Esophagus (tissue), 2 donors: Measurements from ENCODE around the gene FAM177B. TPM values are rescaled to one million over a fixed set of nuclear protein-coding genes. Genes with fewer than 3 reads are reported as not detected.
"Not testable (repeated sequence)": the region's sequence is repeated elsewhere in the genome, so short reads cannot be mapped to it uniquely, and the experiment has no call there.

ENCODE experiments used
- H3K27ac ChIP-seq, 2 donors: one replicate each; pipeline ENCODE4 v1.5.1; 2013; ENCODE audit warnings: low read depth in 2 of 2, mild to moderate bottlenecking in 2 of 2, inconsistent platforms in 1 of 2, low read length in 1 of 2, moderate library complexity in 1 of 2
- H3K27me3 ChIP-seq, 2 donors: one replicate each; pipeline ENCODE4 v1.6.1; 2013; ENCODE audit warnings: low read length in 2 of 2, control low read depth in 1 of 2, mild to moderate bottlenecking in 1 of 2; ENCODE audit not compliant: insufficient read depth in 2 of 2, control insufficient read depth in 1 of 2
- H3K36me3 ChIP-seq, 2 donors: one replicate each; pipeline ENCODE4 v1.6.1; 2013; ENCODE audit warnings: low read length in 1 of 2; ENCODE audit not compliant: control insufficient read depth in 2 of 2, insufficient read depth in 2 of 2
- H3K4me1 ChIP-seq, 2 donors: one replicate each; pipeline ENCODE4 v1.6.1; 2013; ENCODE audit warnings: low read length in 1 of 2; ENCODE audit not compliant: control insufficient read depth in 2 of 2, insufficient read depth in 2 of 2
- H3K4me3 ChIP-seq, 2 donors: one replicate each; pipeline ENCODE4 v1.5.1; 2013; ENCODE audit warnings: low read length in 2 of 2, mild to moderate bottlenecking in 2 of 2, low read depth in 1 of 2, moderate library complexity in 1 of 2
- H3K9me3 ChIP-seq, 2 donors: one replicate each; pipeline ENCODE4 v1.6.1; 2013; ENCODE audit warnings: mild to moderate bottlenecking in 2 of 2, low read depth in 1 of 2, low read length in 1 of 2, moderate library complexity in 1 of 2; ENCODE audit not compliant: control insufficient read depth in 2 of 2, insufficient read depth in 1 of 2
- WGBS, 2 donors: extraction: QIAGEN DNeasy Blood & Tissue Kit; methylation state at CpG; one replicate each; pipeline ENCODE4 v1.1.7; 2013; 5-methylcytosine and 5-hydroxymethylcytosine counted together
- polyA plus RNA-seq, 2 donors: library from polyadenylated mRNA; stranded (reverse); fragments of 200-250 nt; gene quantifications; one replicate each; pipeline ENCODE4 v1.2.3, GENCODE V29; 2013
- donor health status: healthy with polysubstance abuse.
- donor health status: Bipolar disorder and iron deficiency.

FAM177B gene
- polyA plus RNA-seq, 2 donors = 0.02 to 0.26 TPM

DNA sequence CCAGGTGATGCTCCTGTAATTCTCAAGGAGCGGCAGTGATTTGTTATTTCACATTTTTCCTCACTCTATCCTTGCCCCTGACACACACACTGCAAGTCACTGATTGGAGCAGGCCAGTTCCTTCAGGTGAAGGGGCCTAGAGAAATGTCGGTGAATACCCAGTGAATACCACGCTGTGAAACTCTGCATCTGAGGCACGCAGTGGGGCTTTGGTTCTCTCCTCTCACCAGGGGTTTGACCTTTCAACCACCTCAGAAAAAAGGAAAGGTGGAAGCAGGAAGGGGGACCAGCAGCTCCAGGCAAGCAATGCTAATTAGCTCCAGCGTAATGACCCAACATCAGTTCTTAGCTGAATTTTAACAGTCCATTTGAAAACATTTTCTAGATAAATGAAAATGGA is 532 bp upstream of the FAM177B start:
- H3K36me3 ChIP-seq = no peaks in the 10 kb centered on the region
- H3K9me3 ChIP-seq = no peaks in the 10 kb centered on the region
- no peaks in the 10 kb centered on the region for H3K27me3 ChIP-seq
- peak overlapping the region in 1 of 2 donors; percentile 13 for H3K27ac ChIP-seq
- 55 to 64% methylated on average over 5 of the region's 5 CpGs for WGBS, 2 donors
- no peak overlapping the region for H3K4me3 ChIP-seq
- H3K4me1 ChIP-seq = no peaks in the 10 kb centered on the region

GRCh38 chr1:222739465-222739864 is 2.5 kb downstream of the FAM177B start:
- Histone ChIP-seq H3K4me3 (no peak overlapping the region), H3K27me3 (no peaks in the 10 kb centered on the region), H3K36me3 (no peaks in the 10 kb centered on the region), H3K27ac (no peak overlapping the region), H3K4me1 (no peaks in the 10 kb centered on the region), H3K9me3 (no peaks in the 10 kb centered on the region)
- whole genome bisulfite sequencing, 2 donors = 63 to 73% methylated on average over 2 of the region's 2 CpGs

DNA sequence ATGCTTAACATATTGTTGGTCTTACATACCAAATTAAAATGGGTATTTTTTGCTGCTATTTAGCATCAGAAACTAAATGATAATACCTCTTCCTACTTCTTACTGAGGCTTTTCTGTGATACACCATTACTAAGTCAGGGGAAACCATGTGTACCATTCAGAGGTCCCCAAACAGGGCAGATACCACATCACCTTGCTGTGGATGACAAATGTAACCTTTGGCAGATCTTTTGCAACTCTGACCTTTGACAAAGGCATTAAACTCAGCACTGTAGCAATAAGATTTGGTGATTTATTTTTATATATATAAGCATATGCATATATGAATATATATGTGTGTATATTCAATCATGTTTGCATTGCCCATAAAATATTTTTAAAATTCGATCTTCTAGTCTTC is 2.9 kb downstream of the FAM177B start:
- Histone ChIP-seq H3K27ac (no peak overlapping the region), H3K4me1 (no peaks in the 10 kb centered on the region), H3K27me3 (no peaks in the 10 kb centered on the region), H3K4me3 (no peak overlapping the region), H3K9me3 (no peaks in the 10 kb centered on the region), H3K36me3 (no peaks in the 10 kb centered on the region)
- WGBS, 2 donors = 66 to 86% methylated on average over 1 of the region's 1 CpG

GRCh38 chr1:222741630-222742457 is 4.8 kb downstream of the FAM177B start:
- not testable (repeated sequence) for H3K9me3 ChIP-seq, H3K4me3 ChIP-seq, H3K27me3 ChIP-seq, H3K36me3 ChIP-seq, H3K4me1 ChIP-seq, H3K27ac ChIP-seq
- 84 to 89% methylated on average over 5 of the region's 5 CpGs for WGBS, 2 donors

DNA sequence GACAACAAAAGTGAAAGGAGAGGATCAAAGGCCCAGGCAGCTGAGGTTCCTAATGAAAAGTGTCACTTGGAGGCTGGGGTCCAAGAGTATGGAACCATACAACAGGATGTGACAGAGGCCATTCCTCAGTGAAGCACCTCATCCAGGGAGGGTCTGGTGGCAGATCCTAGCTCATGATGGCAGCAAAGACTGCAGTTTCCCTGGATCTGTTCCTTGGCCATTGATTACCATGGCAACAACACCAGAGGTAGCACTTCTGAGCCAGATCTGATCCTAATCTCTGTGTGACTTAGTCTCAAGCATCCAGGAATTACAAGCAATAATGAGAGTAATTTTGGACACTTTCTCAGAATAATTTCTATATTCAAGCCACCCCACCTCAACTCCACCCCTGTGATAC is 12.9 kb downstream of the FAM177B start:
- Histone ChIP-seq H3K36me3 (no peaks in the 10 kb centered on the region), H3K27ac (no peak overlapping the region), H3K4me3 (no peak overlapping the region), H3K4me1 (no peaks in the 10 kb centered on the region), H3K27me3 (no peaks in the 10 kb centered on the region), H3K9me3 (no peaks in the 10 kb centered on the region)

DNA sequence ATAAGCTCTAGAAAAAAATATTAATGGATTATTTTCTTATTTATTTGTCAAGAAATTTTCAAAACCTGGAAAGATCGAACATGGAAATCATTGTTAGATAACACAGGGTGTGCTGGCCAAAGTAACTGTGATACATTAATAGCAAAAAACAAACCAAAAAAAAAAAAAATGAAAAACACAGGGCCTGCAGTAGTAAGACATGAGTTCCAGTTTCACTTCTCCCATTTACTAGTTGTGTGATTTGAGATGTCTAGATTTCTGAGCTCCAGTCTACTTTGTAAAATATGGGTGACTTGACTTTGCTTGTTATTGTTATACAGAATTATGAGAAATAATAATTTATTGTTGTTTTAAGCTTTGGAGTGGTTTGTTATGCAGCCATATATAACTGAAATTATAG is 13.6 kb downstream of the FAM177B start:
- no peak overlapping the region for H3K27ac ChIP-seq
- H3K4me1 ChIP-seq = no peaks in the 10 kb centered on the region
- no peaks in the 10 kb centered on the region for H3K36me3 ChIP-seq
- WGBS, 2 donors = 90 to 95% methylated on average over 1 of the region's 1 CpG
- H3K9me3 ChIP-seq = no peaks in the 10 kb centered on the region
- no peak overlapping the region for H3K4me3 ChIP-seq
- H3K27me3 ChIP-seq = no peaks in the 10 kb centered on the region

DNA sequence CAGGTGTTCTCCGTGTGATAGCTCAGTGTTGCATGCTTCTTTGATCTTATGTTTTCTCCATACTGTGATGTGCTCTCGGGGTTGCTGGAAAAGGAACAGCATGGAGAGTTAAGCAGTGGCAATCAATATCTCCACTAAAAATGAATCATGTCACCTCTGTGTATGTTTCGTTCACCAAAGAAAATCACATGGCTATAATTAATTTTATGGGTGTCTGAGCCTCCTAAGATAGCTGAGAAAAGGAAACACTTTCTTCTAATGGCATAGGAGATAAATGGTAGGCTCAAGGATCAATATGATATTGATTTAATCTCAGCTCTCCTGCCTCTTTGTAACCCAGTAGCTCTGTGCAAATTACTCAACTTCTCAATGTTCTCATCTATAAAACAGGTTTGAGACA is 14.3 kb downstream of the FAM177B start:
- Histone ChIP-seq H3K27ac (no peak overlapping the region), H3K4me1 (no peaks in the 10 kb centered on the region), H3K4me3 (no peak overlapping the region), H3K9me3 (no peaks in the 10 kb centered on the region), H3K27me3 (no peaks in the 10 kb centered on the region), H3K36me3 (no peaks in the 10 kb centered on the region)
- WGBS, 2 donors = 73 to 88% methylated on average over 3 of the region's 3 CpGs

DNA sequence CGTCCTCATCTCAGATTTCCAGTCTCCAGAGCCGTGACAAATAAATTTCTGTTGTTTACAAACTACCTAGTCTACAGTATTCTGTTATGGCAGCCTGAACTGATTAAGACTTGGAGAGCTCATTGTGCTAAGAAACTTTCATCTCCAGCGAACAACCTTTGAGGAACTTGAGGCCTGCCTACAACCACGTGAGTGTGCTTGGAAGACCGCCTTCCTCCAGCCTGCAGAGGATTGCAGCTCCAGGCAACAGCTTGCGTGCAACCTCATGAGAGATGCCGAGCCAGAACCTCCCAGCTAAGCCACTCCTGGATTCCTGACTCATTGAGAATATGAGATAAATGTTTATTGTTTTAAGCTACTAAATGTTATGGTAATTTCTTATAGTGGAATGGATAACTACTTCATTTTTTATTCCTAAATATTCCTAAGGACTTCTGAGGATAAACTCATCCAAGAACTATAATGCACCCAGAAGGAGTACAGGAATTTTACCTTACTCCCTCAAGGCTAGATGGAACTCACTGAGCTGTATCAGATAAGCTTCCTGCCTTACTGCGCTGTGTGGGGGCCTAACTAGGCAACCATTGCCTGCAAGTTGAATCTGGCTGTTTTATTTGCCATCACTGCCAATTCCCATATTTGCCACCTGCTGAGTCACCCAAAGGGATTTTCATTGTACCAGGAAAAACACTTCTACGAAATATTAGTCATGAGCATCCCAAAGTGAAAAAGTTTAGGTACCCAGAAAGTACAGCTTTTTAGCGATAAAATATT is 17.6 kb downstream of the FAM177B start:
- 42 to 53% methylated on average over 10 of the region's 10 CpGs for WGBS, 2 donors
- H3K4me3 ChIP-seq = no peak overlapping the region
- H3K27me3 ChIP-seq = no peaks in the 10 kb centered on the region
- H3K36me3 ChIP-seq = no peaks in the 10 kb centered on the region
- H3K9me3 ChIP-seq = no peaks in the 10 kb centered on the region
- H3K4me1 ChIP-seq = no peaks in the 10 kb centered on the region
- H3K27ac ChIP-seq = peak overlapping the region; percentile 14 to 45

DNA sequence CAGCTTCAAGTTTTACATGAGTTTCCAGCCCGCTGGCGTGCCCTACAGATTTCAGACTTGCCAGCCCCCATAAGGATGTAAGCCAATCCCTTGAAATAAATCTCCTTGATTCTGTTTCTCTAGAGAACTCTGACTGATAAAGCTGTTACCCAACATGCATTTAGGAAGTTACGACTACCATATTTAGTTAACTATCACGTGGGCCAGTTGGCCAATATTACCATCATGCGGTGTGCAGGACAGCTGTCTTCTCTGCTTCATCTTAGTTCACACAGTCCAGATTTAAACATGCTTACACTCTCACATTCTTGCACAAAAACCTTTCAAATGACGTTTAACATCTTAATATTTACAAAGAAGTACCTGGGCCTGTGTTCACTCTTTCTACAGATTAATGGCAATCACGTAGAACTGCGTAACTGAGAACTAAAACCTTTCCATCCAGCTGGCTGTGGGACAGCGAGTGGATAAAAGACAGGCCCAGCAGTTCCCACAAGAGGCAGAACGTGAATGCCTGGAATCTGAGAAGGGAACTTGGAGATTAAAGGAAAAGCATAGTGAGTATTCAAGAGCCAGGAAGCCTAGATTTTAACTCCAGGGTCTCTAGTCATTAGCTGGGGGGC is 20.8 kb downstream of the FAM177B start:
- Histone ChIP-seq H3K27ac (no peak overlapping the region), H3K27me3 (no peaks in the 10 kb centered on the region), H3K4me1 (no peaks in the 10 kb centered on the region), H3K9me3 (no peaks in the 10 kb centered on the region), H3K4me3 (no peak overlapping the region), H3K36me3 (no peaks in the 10 kb centered on the region)
- WGBS, 2 donors = 84 to 85% methylated on average over 10 of the region's 10 CpGs
